Activated T-helper 2 cell treated with anti-CD3 and anti-CD28 coated beads, Interferon-gamma antibody, Interleukin-2, Interleukin-4, amounts not matched to agents 10 μg/mL and 5 μg/mL and 100 μg/mL, durations not matched to agents 14 hours and 24 hours and 36 hours (primary cell): Measurements from ENCODE around the gene ECPAS. TPM values are rescaled to one million over a fixed set of nuclear protein-coding genes. Genes with fewer than 3 reads are reported as not detected.
"Not testable (repeated sequence)": the region's sequence is repeated elsewhere in the genome, so short reads cannot be mapped to it uniquely, and the experiment has no call there.

Experiments
- DNase-seq: peaks from one replicate; pipeline ENCODE4 v3.0.0; 2021; ENCODE audit warnings: low spot score
- H3K27ac Mint-ChIP-seq: one replicate; pipeline ENCODE4 v1.8.0; 2021; ENCODE audit warnings: mixed read lengths
- H3K27me3 Mint-ChIP-seq: one replicate; pipeline ENCODE4 v1.8.0; 2021; ENCODE audit warnings: low read depth, mixed read lengths
- H3K36me3 Mint-ChIP-seq: one replicate; pipeline ENCODE4 v1.8.0; 2021; ENCODE audit warnings: low read depth, mixed read lengths
- H3K4me1 Mint-ChIP-seq: one replicate; pipeline ENCODE4 v1.8.0; 2021; ENCODE audit warnings: low read depth, mixed read lengths
- H3K4me3 Mint-ChIP-seq: one replicate; pipeline ENCODE4 v1.8.0; 2021; ENCODE audit warnings: low read depth, mild to moderate bottlenecking, moderate library complexity, mixed read lengths
- H3K9me3 Mint-ChIP-seq: one replicate; pipeline ENCODE4 v1.8.0; 2021; ENCODE audit warnings: mixed read lengths
- intact Hi-C: fragments of 100-400 bp; cut with micrococcal nuclease; formaldehyde crosslinking; loops from one replicate; pipeline ENCODE4 v1.15.1; 2023
- total RNA-seq: library from RNA; stranded (reverse); gene quantifications from 2 replicates; pipeline ENCODE4 v1.2.3, GENCODE V29; 2022

Gene ECPAS
- total RNA-seq, 1 donor from 2014 or later = 96.8 TPM

DNA sequence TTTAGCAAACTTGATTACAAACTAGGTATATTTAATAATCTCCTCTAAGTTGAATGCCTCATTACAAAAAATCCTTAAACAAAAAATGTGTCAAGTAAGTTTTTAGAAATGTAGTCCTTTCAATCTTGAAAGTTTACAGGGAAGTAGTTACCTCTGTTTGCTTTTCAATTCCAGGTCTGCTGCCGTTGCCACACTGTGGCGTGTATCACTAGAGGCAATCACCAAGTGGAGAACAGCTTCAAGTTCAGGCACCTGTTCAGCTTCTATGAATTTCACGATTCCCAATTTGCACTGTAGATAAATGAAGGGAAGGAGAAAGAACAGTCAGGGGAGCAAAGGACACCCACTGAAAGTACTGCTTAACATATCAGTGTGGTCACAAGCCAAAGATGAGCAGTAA is 51.1 kb downstream of the ECPAS start:
- DNase-seq = no peak
- Mint-ChIP-seq H3K27me3 (no peaks in the 10 kb centered on the region), H3K36me3 (peaks cover 64% of the 10 kb centered on the region), H3K9me3 (no peaks in the 10 kb centered on the region), H3K27ac (no peak overlapping the region), H3K4me1 (no peaks in the 10 kb centered on the region), H3K4me3 (no peak overlapping the region)
- intact Hi-C loops = no loop called here

DNA sequence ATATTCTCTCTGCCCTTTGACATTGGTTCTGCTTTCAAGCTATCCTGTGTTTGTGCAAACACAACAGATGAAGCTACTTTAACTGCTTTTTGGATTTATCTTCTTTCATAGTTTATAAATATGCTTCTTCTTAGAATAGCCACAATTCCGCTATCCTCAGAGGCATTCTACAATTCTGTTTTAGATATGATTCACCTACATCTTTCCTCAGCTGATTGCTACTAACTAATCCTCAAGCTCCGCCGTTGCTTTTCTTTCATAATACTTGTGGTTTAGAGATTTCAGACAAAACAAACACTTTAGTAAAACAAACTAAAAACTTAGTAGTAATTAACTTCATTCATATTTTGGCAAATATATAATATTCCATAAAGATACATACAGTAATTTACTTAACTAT is 52.5 kb downstream of the ECPAS start:
- Mint-ChIP-seq H3K27ac (no peak overlapping the region), H3K9me3 (no peaks in the 10 kb centered on the region), H3K36me3 (peaks cover 71% of the 10 kb centered on the region), H3K27me3 (no peaks in the 10 kb centered on the region), H3K4me1 (peaks cover 9% of the 10 kb centered on the region), H3K4me3 (no peak overlapping the region)
- DNase-seq = no peak
- intact Hi-C loops = no loop called here

DNA sequence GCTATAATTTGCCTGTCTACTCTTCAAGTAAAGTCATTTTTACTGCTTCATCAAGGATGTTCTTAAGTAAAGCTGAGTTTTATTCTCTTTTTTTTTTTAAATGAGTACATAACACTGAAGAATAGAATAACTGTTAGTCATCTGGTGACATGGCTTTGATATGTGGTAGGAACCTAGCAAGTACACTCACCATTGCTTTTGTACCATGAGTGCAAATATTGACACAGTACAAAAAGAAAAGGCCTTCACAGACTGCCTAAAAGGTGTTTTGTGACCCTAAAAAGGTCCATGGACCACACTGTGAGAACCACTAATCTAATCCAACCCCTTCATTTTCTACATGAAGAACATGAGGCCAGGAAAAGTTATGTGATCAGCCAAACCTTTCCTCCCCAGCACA is 55.0 kb downstream of the ECPAS start:
- no peaks in the 10 kb centered on the region for H3K9me3 Mint-ChIP-seq
- DNase-seq = no peak
- no peak overlapping the region for H3K4me3 Mint-ChIP-seq
- peaks cover 11% of the 10 kb centered on the region for H3K4me1 Mint-ChIP-seq
- intact Hi-C loops = no loop called here
- H3K36me3 Mint-ChIP-seq = peaks cover 81% of the 10 kb centered on the region
- H3K27me3 Mint-ChIP-seq = no peaks in the 10 kb centered on the region
- no peak overlapping the region for H3K27ac Mint-ChIP-seq

DNA sequence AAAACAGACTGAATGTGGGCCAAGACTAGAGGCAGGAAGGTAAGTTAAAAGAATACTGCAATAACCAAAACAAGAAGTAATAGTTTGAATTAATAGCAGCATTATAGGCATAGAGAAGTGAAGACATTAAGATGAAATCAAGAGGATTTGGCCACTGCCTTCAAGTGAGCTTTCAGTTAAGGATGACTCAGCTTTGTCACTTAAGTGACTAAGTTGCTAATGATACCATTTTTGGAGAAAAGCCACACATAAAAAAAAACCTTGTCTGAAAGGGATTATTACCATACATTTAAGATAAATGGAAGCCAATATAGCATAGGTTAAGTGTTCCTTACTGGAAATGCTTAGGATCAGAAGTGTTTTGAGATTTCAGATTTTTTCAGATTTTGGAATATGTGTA is 57.0 kb downstream of the ECPAS start:
- intact Hi-C loops = no loop called here
- Mint-ChIP-seq H3K4me3 (no peak overlapping the region), H3K27me3 (no peaks in the 10 kb centered on the region), H3K27ac (peak overlapping the region; percentile 61), H3K36me3 (peaks cover 85% of the 10 kb centered on the region), H3K4me1 (peaks cover 11% of the 10 kb centered on the region), H3K9me3 (no peaks in the 10 kb centered on the region)
- no peak for DNase-seq

DNA sequence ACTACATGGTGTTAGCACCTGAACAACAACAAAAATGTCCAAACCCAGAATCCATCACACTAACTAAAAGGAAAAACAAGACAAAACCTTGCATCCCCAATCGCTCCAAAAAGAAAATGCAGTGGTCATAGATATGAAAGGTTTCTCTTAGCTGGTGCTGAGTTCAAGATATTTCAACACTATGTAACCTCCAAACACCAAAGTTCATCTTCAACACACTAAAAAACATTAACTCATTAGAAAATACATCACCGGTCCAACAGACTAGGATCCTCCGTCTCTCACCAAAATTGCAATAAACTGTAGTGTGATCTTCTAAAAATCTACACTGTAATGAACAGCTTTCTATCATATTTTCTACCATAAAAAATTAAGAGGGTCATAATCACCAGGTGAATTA is 60.8 kb downstream of the ECPAS start:
- intact Hi-C loops = no loop called here
- Mint-ChIP-seq H3K4me3 (no peak overlapping the region), H3K27ac (no peak overlapping the region), H3K4me1 (peaks cover 11% of the 10 kb centered on the region), H3K9me3 (no peaks in the 10 kb centered on the region), H3K27me3 (no peaks in the 10 kb centered on the region), H3K36me3 (peaks cover 82% of the 10 kb centered on the region)
- no peak for DNase-seq

DNA sequence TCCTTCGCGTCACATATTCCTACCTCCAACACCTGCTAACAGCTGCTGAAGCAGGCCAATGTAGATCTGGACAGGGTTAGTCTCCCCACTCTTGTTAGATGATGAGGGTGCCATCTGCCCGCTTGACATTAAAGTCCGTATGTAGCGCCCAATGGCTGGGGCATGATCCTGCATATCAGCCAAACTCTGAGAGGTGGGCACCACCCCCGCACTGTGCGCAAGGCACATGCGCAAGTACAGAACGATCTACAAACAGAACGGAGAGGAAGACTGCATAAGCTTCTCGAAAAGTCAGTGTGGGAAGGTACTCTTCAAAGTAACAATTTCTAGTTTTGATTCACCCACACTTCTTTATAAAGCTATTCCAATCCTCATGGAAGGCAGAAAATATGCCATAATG is 69.8 kb downstream of the ECPAS start:
- no peak overlapping the region for H3K27ac Mint-ChIP-seq
- intact Hi-C loops = no loop called here
- H3K36me3 Mint-ChIP-seq = peaks cover 85% of the 10 kb centered on the region

DNA sequence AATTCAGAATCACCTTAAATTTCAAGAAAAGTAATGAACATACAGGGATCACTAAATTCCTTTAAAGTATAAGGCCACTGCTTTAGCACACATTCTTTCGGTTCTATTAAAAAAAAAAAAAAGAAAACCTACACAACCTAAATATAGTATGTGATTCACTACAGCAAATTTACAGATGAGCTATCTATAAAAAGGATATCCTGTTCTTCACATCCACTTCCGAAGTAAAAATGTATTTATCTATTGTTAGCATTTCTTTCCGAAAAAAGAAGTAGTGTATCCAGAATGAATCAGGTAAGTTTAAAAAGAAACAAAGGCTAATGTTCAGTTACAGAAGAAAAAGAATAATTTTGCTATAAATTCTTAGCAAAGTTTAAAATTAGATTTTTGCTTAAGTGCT is 70.2 kb downstream of the ECPAS start:
- no peak overlapping the region for H3K4me3 Mint-ChIP-seq
- H3K27me3 Mint-ChIP-seq = no peaks in the 10 kb centered on the region
- no peaks in the 10 kb centered on the region for H3K4me1 Mint-ChIP-seq
- no peaks in the 10 kb centered on the region for H3K9me3 Mint-ChIP-seq
- H3K27ac Mint-ChIP-seq = no peak overlapping the region
- DNase-seq = no peak
- intact Hi-C loops = no loop called here
- H3K36me3 Mint-ChIP-seq = peaks cover 83% of the 10 kb centered on the region

More for the DNA sequence above, 69.8 kb downstream of the ECPAS start:
- no peak for DNase-seq
- no peaks in the 10 kb centered on the region for H3K9me3 Mint-ChIP-seq
- H3K4me1 Mint-ChIP-seq = no peaks in the 10 kb centered on the region
- no peak overlapping the region for H3K4me3 Mint-ChIP-seq
- no peaks in the 10 kb centered on the region for H3K27me3 Mint-ChIP-seq

DNA sequence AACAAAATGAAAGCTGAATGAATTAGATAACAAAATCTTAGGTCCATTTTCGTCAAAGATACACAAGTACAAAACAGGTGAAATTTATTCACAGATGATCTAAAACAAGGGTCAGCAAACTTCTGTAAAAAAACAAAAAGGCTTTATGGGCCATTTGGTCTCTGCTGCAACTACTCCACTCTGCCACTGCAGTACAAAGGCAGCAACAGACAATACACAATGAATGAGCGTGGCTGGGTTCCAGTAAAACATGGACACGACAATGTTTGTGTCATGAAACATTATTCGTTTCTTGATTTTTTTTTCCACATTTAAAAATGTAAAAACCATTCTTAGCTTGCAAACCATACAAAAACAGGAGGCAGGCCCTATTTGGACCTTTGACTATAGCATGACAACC is 71.9 kb downstream of the ECPAS start:
- intact Hi-C loops = no loop called here
- H3K4me3 Mint-ChIP-seq = no peak overlapping the region
- no peaks in the 10 kb centered on the region for H3K4me1 Mint-ChIP-seq
- H3K27ac Mint-ChIP-seq = no peak overlapping the region
- no peaks in the 10 kb centered on the region for H3K9me3 Mint-ChIP-seq
- no peaks in the 10 kb centered on the region for H3K27me3 Mint-ChIP-seq
- peaks cover 88% of the 10 kb centered on the region for H3K36me3 Mint-ChIP-seq
- DNase-seq = no peak

DNA sequence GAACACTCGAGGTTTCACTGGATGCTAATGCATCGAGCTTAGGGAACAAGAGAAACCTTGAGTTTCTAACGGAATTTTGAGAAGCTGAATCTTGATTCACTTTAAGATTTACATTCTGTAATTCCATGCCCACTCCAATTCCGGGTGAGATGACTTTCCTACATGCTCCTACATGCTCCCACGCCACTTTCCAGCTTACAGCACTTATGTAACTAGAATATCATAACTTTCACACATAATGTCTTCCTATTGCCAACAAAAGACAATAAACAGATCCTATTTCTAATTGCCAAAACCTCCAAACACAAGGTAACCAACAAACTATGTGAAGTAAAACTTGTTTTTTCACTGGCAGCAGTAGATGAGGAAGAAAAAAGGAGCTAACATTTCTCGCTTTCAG is 72.9 kb downstream of the ECPAS start:
- Mint-ChIP-seq H3K27ac (no peak overlapping the region), H3K27me3 (no peaks in the 10 kb centered on the region), H3K36me3 (peaks cover 88% of the 10 kb centered on the region), H3K4me1 (no peaks in the 10 kb centered on the region), H3K4me3 (no peak overlapping the region), H3K9me3 (peaks cover under 1% of the 10 kb centered on the region)
- DNase-seq = no peak
- intact Hi-C loops = no loop called here

DNA sequence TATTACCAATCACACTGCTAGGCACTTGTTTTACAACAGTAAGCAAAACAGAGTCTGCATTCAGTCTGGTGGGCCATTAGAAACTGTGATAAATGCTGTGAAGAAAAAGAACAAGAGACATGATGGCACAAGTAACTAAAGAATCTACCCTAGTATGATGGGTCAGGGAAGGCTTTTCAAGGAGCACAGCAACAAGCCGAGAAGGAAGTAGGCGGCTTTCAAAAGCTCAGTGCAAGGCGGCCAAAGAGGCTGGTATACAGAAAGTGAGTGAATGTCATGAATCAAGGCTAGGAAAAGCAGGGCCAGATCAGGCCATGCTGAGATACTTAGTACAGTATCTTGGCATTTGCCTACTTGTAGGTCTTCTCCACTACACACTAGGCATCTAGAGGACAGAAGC is 76.4 kb downstream of the ECPAS start:
- Mint-ChIP-seq H3K4me3 (no peak overlapping the region), H3K36me3 (peaks cover 92% of the 10 kb centered on the region), H3K27me3 (no peaks in the 10 kb centered on the region), H3K27ac (no peak overlapping the region), H3K9me3 (peaks cover 29% of the 10 kb centered on the region), H3K4me1 (peaks cover 5% of the 10 kb centered on the region)
- intact Hi-C loops = no loop called here
- DNase-seq = no peak

DNA sequence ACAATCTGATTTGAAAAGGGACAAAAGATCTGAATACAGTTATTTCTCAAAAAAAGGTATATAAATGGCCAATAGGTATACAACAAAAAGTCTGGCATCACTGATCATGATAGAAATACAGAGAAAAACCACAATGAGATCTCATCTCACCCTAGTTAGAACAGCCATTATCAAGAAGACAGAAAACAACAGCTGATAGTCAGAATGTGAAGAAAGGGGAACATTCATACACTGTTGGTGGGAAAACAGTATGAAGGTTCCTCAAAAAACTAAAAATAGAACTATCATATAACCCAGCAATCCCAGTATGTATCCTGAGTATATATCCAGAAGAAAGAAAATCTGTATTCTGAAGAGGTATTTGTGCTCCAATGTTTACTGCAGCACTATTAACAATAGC is 78.5 kb downstream of the ECPAS start:
- intact Hi-C loops = no loop called here
- DNase-seq = no peak
- no peak overlapping the region for H3K27ac Mint-ChIP-seq
- peaks cover 49% of the 10 kb centered on the region for H3K9me3 Mint-ChIP-seq
- H3K4me1 Mint-ChIP-seq = peaks cover 5% of the 10 kb centered on the region
- H3K27me3 Mint-ChIP-seq = no peaks in the 10 kb centered on the region
- H3K4me3 Mint-ChIP-seq = no peak overlapping the region
- peaks cover 93% of the 10 kb centered on the region for H3K36me3 Mint-ChIP-seq

DNA sequence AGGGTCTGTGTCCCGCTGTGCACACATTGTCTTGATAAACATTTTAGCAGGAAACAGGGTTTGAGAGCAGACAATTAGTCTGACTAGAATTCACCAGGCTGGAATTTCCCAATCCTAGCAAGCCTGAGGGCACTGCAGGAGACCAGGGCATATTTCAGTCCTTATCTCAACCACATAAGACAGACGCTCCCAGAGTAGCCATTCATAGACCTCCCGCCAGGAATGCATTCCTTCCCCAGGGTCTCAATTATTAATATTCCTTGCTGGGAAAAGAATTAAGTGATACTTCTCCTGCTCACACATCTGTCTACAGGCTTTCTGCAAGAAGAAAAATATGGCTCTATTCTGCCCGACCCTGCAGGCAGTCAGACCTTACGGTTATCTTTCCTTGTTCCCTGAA is 82.7 kb downstream of the ECPAS start:
- H3K27ac Mint-ChIP-seq, H3K27me3 Mint-ChIP-seq, H3K4me3 Mint-ChIP-seq, H3K4me1 Mint-ChIP-seq, DNase-seq, intact Hi-C loops: not testable (repeated sequence)
- Mint-ChIP-seq H3K9me3 (peaks cover 56% of the 10 kb centered on the region), H3K36me3 (peaks cover 81% of the 10 kb centered on the region)

DNA sequence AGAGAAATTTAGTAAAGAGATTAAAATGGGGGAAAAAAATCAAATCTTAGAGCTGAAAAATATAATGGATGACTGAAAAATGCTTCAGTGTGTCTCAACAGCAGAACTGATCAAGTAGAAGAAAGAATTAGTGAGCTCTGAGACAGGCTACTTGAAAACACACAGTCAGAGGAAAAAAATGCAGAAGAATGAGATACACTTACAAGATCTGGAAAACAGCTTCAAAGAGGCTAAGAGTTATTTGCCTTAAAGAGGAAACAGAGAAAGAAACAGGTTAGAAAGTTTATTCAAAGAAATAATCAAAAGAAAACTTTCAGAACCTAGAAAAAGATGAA is 83.7 kb downstream of the ECPAS start:
- Mint-ChIP-seq H3K4me3 (no peak overlapping the region), H3K4me1 (peaks cover 3% of the 10 kb centered on the region), H3K27me3 (no peaks in the 10 kb centered on the region), H3K36me3 (peaks cover 76% of the 10 kb centered on the region), H3K27ac (no peak overlapping the region), H3K9me3 (peaks cover 49% of the 10 kb centered on the region)
- no peak for DNase-seq
- intact Hi-C loops = no loop called here

DNA sequence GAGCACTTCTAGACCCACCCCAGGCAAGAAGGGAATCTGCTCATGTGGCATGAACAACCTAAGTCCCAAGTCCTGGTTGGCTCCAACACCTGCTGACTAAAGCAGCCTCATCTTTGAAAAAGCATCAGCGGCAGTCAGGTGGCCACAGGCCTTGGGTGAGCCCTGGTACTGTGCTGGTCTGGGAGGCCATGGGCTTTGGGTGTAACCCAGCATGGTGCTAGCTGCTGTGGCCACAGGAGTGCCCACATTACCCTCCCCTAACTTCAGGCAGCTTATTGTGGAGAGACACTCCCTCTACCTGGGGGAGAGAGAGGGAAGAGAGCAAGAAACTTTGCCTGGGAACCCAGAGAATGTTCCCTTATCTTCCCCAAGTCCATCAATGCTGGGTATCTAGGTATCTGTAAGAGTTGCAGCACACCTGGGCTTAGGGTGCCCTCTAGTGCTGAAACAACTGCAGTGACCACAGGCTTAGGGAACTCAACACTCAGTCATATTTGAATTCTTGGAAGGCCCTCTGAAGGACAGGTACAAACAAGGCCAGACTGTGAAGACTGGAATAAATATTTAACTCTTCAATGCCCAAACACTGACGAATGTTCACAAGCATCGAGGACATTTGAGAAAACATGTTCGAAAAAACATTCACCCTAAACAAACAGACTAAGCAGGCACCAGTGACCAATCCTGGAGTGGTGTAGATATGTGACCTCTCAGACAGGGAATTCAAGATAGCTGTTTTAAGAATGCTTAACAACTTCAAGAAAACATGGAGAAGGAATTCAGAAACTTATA is 84.2 kb downstream of the ECPAS start:
- intact Hi-C loops = no loop called here
- Mint-ChIP-seq H3K4me3 (no peak overlapping the region), H3K27me3 (no peaks in the 10 kb centered on the region), H3K36me3 (peaks cover 76% of the 10 kb centered on the region), H3K9me3 (peaks cover 43% of the 10 kb centered on the region), H3K4me1 (peaks cover under 1% of the 10 kb centered on the region), H3K27ac (no peak overlapping the region)
- no peak for DNase-seq
